H9 (cell line): ENCODE measurements around the gene CAPN9. TPM values are rescaled to one million over a fixed set of nuclear protein-coding genes. Genes with fewer than 3 reads are reported as not detected.

Source experiments
- DNase-seq: peaks from one replicate; pipeline ENCODE4 v3.0.0-alpha.2; 2017
- H2AFZ ChIP-seq: one replicate; pipeline ENCODE4 v1.6.1; 2013; ENCODE audit warnings: mild to moderate bottlenecking, low read length, control low read depth, moderate library complexity
- H2AK5ac ChIP-seq: 2 replicates; pipeline ENCODE4 v1.6.1; 2013; ENCODE audit warnings: low read length, control low read depth, mixed read lengths; ENCODE audit not compliant: insufficient read length
- H2BK120ac ChIP-seq: one replicate; pipeline ENCODE4 v1.6.1; 2013; ENCODE audit warnings: low read depth, mild to moderate bottlenecking, low read length, control low read depth, inconsistent platforms; ENCODE audit not compliant: poor library complexity, severe bottlenecking
- H2BK12ac ChIP-seq: 2 replicates; pipeline ENCODE4 v1.6.1; 2013; ENCODE audit warnings: low read length, control low read depth, mixed read lengths, low read depth; ENCODE audit not compliant: insufficient read length
- H2BK15ac ChIP-seq: 2 replicates; pipeline ENCODE4 v1.6.1; 2013; ENCODE audit warnings: low read depth, low read length, control low read depth
- H2BK20ac ChIP-seq: one replicate; pipeline ENCODE4 v1.6.1; 2013; ENCODE audit warnings: low read depth, mild to moderate bottlenecking, low read length, control low read depth, inconsistent platforms; ENCODE audit not compliant: poor library complexity, severe bottlenecking
- H2BK5ac ChIP-seq: 2 replicates; pipeline ENCODE4 v1.6.1; 2013; ENCODE audit warnings: low read length, control low read depth, mixed read lengths; ENCODE audit not compliant: insufficient read length
- H3K14ac ChIP-seq: 2 replicates; pipeline ENCODE4 v1.6.1; 2013; ENCODE audit warnings: low read length, control low read depth; ENCODE audit not compliant: insufficient read depth
- H3K18ac ChIP-seq: 2 replicates; pipeline ENCODE4 v1.6.1; 2013; ENCODE audit warnings: low read depth, mild to moderate bottlenecking, mixed read lengths, low read length, control low read depth; ENCODE audit not compliant: insufficient read length
- H3K23ac ChIP-seq: 2 replicates; pipeline ENCODE4 v1.6.1; 2013; ENCODE audit warnings: low read length, control low read depth, mixed read lengths, low read depth; ENCODE audit not compliant: insufficient read length
- H3K23me2 ChIP-seq: 2 replicates; pipeline ENCODE4 v1.6.1; 2013; ENCODE audit warnings: low read depth, mild to moderate bottlenecking, mixed read lengths, low read length, control low read depth; ENCODE audit not compliant: insufficient read length, poor library complexity, severe bottlenecking
- H3K27ac ChIP-seq: 2 replicates; pipeline ENCODE4 v1.5.1; 2013; ENCODE audit warnings: low read length, control low read depth, mixed read lengths, low read depth; ENCODE audit not compliant: insufficient read length
- H3K27me3 ChIP-seq: 2 replicates; pipeline ENCODE4 v1.6.1; 2013; ENCODE audit warnings: low read length, control low read depth, inconsistent platforms; ENCODE audit not compliant: insufficient read depth
- H3K4ac ChIP-seq: 2 replicates; pipeline ENCODE4 v1.6.1; 2013; ENCODE audit warnings: low read depth, mild to moderate bottlenecking, control low read depth, inconsistent platforms, low read length, moderate library complexity
- H3K4me1 ChIP-seq: 2 replicates; pipeline ENCODE4 v1.6.1; 2013; ENCODE audit warnings: low read length, control low read depth, inconsistent platforms; ENCODE audit not compliant: insufficient read depth
- H3K4me2 ChIP-seq: 2 replicates; pipeline ENCODE4 v1.6.1; 2013; ENCODE audit warnings: low read length, control low read depth, mixed read lengths; ENCODE audit not compliant: insufficient read length, insufficient read depth
- H3K56ac ChIP-seq: 2 replicates; pipeline ENCODE4 v1.6.1; 2013; ENCODE audit warnings: low read depth, mild to moderate bottlenecking, mixed read lengths, low read length, control low read depth; ENCODE audit not compliant: insufficient read length
- H3K79me1 ChIP-seq: 2 replicates; pipeline ENCODE4 v1.6.1; 2013; ENCODE audit warnings: low read depth, mild to moderate bottlenecking, moderate library complexity, low read length, control low read depth, inconsistent platforms; ENCODE audit not compliant: insufficient read depth, poor library complexity, severe bottlenecking
- H3K79me2 ChIP-seq: 2 replicates; pipeline ENCODE4 v1.6.1; 2013; ENCODE audit warnings: low read length, control low read depth, inconsistent platforms; ENCODE audit not compliant: insufficient read depth
- H3K9ac ChIP-seq: 2 replicates; pipeline ENCODE4 v1.6.1; 2013; ENCODE audit warnings: low read length, control low read depth, mixed read lengths; ENCODE audit not compliant: insufficient read length; ENCODE audit errors: extremely low read depth
- H3K9me3 ChIP-seq: one replicate; pipeline ENCODE4 v1.6.1; 2013; ENCODE audit warnings: low read depth, low read length, inconsistent platforms; ENCODE audit not compliant: control insufficient read depth
- H3T11ph ChIP-seq: one replicate; pipeline ENCODE4 v1.6.1; 2013; ENCODE audit warnings: mild to moderate bottlenecking, low read length, control low read depth, inconsistent platforms
- H4K20me1 ChIP-seq: one replicate; pipeline ENCODE4 v1.6.1; 2013; ENCODE audit not compliant: control insufficient read depth, insufficient read length, insufficient read depth
- H4K5ac ChIP-seq: 2 replicates; pipeline ENCODE4 v1.6.1; 2013; ENCODE audit warnings: low read depth, mild to moderate bottlenecking, mixed read lengths, low read length, control low read depth; ENCODE audit not compliant: insufficient read length
- H4K8ac ChIP-seq: replicated peaks from 2 replicates; pipeline ENCODE4 v1.6.1; 2013; ENCODE audit warnings: low read length, control low read depth, mixed read lengths, low read depth; ENCODE audit not compliant: insufficient read length
- H4K91ac ChIP-seq: 2 replicates; pipeline ENCODE4 v1.6.1; 2013; ENCODE audit warnings: low read depth, mild to moderate bottlenecking, moderate library complexity, mixed read lengths, low read length, control low read depth; ENCODE audit not compliant: insufficient read length
- H3K27ac Mint-ChIP-seq, 3 experiments: 2 replicates in 2 of 3; 3 replicates in 1 of 3; pipeline ENCODE4 v1.8.0; 2020 to 2021; ENCODE audit warnings: mixed read lengths in 3 of 3, mild to moderate bottlenecking in 1 of 3, moderate library complexity in 1 of 3
- H3K27me3 Mint-ChIP-seq: 2 replicates; pipeline ENCODE4 v1.8.0; 2021; ENCODE audit warnings: low read depth, mild to moderate bottlenecking, moderate library complexity, mixed read lengths
- H3K36me3 Mint-ChIP-seq, 3 experiments: 2 replicates in 2 of 3; 3 replicates in 1 of 3; pipeline ENCODE4 v1.8.0; 2020 to 2021; ENCODE audit warnings: low read depth in 3 of 3, mixed read lengths in 3 of 3; ENCODE audit not compliant: insufficient read depth in 1 of 3
- H3K4me1 Mint-ChIP-seq, 2 experiments: 2 replicates each; pipeline ENCODE4 v1.8.0; 2020; ENCODE audit warnings: mixed read lengths in 2 of 2
- H3K4me3 Mint-ChIP-seq, 2 experiments: 2 replicates in 1 of 2; 3 replicates in 1 of 2; pipeline ENCODE4 v1.8.0; 2020 to 2021; ENCODE audit warnings: mild to moderate bottlenecking in 2 of 2, mixed read lengths in 2 of 2, moderate library complexity in 1 of 2
- H3K9me3 Mint-ChIP-seq, 2 experiments: 2 replicates in 1 of 2; 3 replicates in 1 of 2; pipeline ENCODE4 v1.8.0; 2020; ENCODE audit warnings: mild to moderate bottlenecking in 2 of 2, mixed read lengths in 2 of 2, moderate library complexity in 1 of 2
- CTCF ChIP-seq: fragments of 200-600 bp; sonication (generic); conservative IDR thresholded peaks from 3 replicates; pipeline ENCODE4 v1.8.0; 2021; ENCODE audit warnings: antibody characterized with exemption, mild to moderate bottlenecking
- WGBS: extraction: QIAGEN DNeasy Blood & Tissue Kit; methylation state at CpG from one replicate; pipeline ENCODE4 v1.1.7; 2013; ENCODE audit warnings: missing lambda C conversion rate, low lambda C conversion rate, mixed read lengths; ENCODE audit not compliant: insufficient read length; ENCODE audit errors: extremely low coverage; 5-methylcytosine and 5-hydroxymethylcytosine counted together
- total RNA-seq: library from RNA; stranded (reverse); gene quantifications from 2 replicates; pipeline ENCODE4 v1.2.1, GENCODE V29; 2021

The CAPN9 gene
- total RNA-seq, 1 experiment from 2014 or later: 0.22 TPM

GRCh38 chr1:230784163-230784562 is 37.0 kb downstream of the CAPN9 start:
- Histone ChIP-seq H4K5ac (no peak overlapping the region), H4K8ac (no peak overlapping the region), H3K56ac (no peak overlapping the region), H2AFZ (no peak overlapping the region), H2BK20ac (no peak overlapping the region), H3K4ac (no peak overlapping the region), H2BK120ac (no peak overlapping the region), H4K20me1 (no peaks in the 10 kb centered on the region), H4K91ac (no peak overlapping the region), H3K14ac (no peak overlapping the region), H2BK12ac (no peak overlapping the region), H3K9me3 (no peaks in the 10 kb centered on the region), H3K9ac (no peak overlapping the region), H2BK5ac (no peak overlapping the region), H3K4me1 (no peaks in the 10 kb centered on the region), H2AK5ac (no peak overlapping the region), H3K23me2 (no peaks in the 10 kb centered on the region), H3T11ph (no peak overlapping the region), H3K27ac (no peak overlapping the region), H3K23ac (no peak overlapping the region), H3K79me1 (no peaks in the 10 kb centered on the region), H3K27me3 (peaks cover 60% of the 10 kb centered on the region; the same call in 1 of the 2 replicates), H2BK15ac (no peak overlapping the region), H3K4me2 (no peak overlapping the region), H3K79me2 (no peaks in the 10 kb centered on the region), H3K18ac (no peak overlapping the region)
- peaks cover 35% of the 10 kb centered on the region in 2 experiments for H3K4me1 Mint-ChIP-seq
- peak; percentile 44 for DNase-seq
- no peak overlapping the region for H3K4me3 Mint-ChIP-seq
- H3K9me3 Mint-ChIP-seq: peaks cover 3 to 7% of the 10 kb centered on the region in 2 experiments; a peak in 4 of 5 replicates
- H3K36me3 Mint-ChIP-seq: no peaks in the 10 kb centered on the region
- no peaks in the 10 kb centered on the region; the same call in 1 of the 2 replicates for H3K27me3 Mint-ChIP-seq
- no peak overlapping the region for H3K27ac Mint-ChIP-seq
- no peak for TF ChIP-seq CTCF
- no CpG with 5 or more reads among the region's 2 CpGs for WGBS
